Ovary (tissue), 3 donors: ENCODE data around the gene ATRNL1.
"Not testable (repeated sequence)": the region's sequence is repeated elsewhere in the genome, so short reads cannot be mapped to it uniquely, and the experiment has no call there.

ENCODE experiments used
- CTCF ChIP-seq, 3 donors: fragments of 450-650 bp in 2 of 3; fragments of 200-600 bp in 1 of 3; IDR thresholded peaks; one replicate each; pipeline versions ENCODE4 v1.5.1 to v1.8.0; 2016 to 2022; ENCODE audit warnings: antibody characterized with exemption in 3 of 3, mild to moderate bottlenecking in 1 of 3
- EP300 ChIP-seq: sonication (generic); formaldehyde crosslinking; IDR thresholded peaks from one replicate; pipeline ENCODE4 v1.6.1; 2017; ENCODE audit warnings: antibody characterized with exemption
- POLR2A ChIP-seq: fragments of 450-650 bp; IDR thresholded peaks from one replicate; pipeline ENCODE4 v1.6.1; 2017; ENCODE audit warnings: antibody characterized with exemption, mild to moderate bottlenecking, moderate library complexity
- donor health status: DM: no; HTN: no; CAD: no.

GRCh38 chr10:115367920-115368319 is 274.8 kb downstream of the ATRNL1 start:
- TF ChIP-seq CTCF (IDR thresholded peaks at IDR 0.05); POLR2A; EP300: not testable (repeated sequence)
